NCI-H146 treated with DMSO at 0.1 percent for 48 hours (cell line): ENCODE data around the gene MSN.
"Not testable (repeated sequence)": the region's sequence is repeated elsewhere in the genome, so short reads cannot be mapped to it uniquely, and the experiment has no call there.

Experiments
- DNase-seq: peaks from one replicate; lab custom pipeline; 2025; ENCODE audit not compliant: unreplicated experiment; lab: John Stamatoyannopoulos, UW

MSN gene

GRCh38 chrX:65667503-65668376 lies at the start of gene MSN:
MSN (plus strand) TSS chrX:65667654; CDS start chrX:65667842, 188 bp downstream.
- no peak for DNase-seq

- DNase-seq = not testable (repeated sequence)
Observed at GRCh38 chrX:65620096-65620705, 47.3 kb upstream of the MSN start.

GRCh38 chrX:65630771-65631170 lies 36.7 kb upstream of the MSN start:
- no peak for DNase-seq

GRCh38 chrX:65633826-65634225 lies 33.6 kb upstream of the MSN start:
- no peak for DNase-seq

DNA sequence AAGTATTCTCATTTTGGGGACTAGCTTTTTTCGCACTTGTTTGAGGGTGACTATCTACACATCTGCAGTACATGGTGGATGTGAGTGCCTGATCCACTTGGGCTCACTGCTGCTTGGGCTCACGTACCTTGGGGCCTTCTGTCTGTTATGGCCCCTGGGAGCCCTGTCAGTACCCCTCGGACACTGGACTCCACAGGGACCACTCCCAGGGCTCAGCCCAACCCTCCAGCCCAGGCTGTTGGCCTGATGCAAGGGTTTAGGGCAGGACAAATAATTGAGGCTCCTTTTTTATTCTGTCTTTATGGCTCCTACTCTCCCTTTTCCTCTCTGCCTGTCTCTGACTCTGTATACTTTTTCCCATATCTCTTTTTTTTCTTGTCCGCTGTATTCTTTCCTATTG lies 32.7 kb upstream of the MSN start:
- no peak for DNase-seq

GRCh38 chrX:65635378-65635777 lies 32.1 kb upstream of the MSN start:
- DNase-seq = no peak

DNA sequence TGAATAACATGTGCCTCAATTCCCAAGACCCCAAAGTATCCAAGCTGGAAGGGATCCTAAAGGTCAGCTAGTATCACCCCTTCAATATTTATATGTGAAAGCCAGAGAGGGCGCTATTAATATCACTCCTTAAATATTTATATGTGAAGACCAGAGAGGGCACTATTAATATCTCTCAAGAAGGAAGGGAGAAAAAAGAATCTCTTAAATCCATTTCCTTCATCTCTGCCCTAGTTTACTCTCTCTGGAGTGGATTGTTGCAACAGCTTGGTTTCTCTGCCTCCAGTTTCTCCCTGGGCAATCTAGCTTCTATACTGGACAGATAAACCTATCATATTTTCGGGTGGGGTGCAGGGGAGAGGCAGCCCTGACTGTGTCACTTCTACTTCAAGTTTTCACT lies 31.6 kb upstream of the MSN start:
- DNase-seq = no peak

DNA sequence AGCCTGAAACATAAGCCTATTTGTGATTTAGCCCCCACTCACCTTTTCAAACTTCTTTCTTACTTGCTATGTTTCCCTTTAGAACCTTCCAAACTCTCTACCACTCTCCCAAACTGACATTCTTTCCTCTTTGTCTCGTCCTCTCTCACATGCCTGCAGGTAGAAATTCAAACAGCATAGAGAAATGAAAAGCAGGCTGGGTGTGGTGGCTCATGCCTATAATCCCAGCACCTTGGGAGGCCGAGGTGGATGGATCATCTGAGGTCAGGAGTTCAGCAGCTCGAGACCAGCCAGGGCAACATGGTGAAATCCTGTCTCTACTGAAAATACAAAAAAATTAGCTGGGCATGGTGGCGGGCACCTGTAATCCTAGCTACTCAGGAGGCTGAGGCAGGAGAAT lies 31.2 kb upstream of the MSN start:
- DNase-seq = not testable (repeated sequence)

- DNase-seq = no peak
Observed at GRCh38 chrX:65637335-65637734, 30.1 kb upstream of the MSN start.

- no peak for DNase-seq
Observed at GRCh38 chrX:65642914-65643491, 24.5 kb upstream of the MSN start.

DNA sequence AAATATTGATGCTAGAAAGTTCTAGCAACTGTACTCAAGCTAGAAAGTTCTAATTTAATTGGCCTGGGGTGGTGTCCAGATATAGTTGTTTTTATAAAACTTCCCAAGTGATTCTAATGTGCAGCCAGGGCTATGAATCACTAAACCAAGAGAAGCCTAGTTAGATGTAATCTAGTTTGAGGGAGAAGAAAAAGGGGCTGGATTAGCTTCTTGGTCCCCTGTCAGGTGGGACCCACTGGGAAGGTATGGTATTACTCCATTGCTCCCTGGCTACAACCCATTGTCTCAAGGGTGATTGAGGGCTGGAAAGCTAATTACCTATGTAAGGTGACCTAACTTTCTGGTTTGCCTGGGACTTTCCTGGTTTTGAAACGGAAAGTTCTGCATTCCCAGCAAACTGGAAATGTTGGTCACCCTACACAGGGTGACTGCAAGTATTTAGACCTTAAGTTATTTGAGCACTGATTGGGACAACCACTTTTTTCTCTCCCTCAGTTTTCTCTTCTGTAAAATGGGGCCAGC lies 23.9 kb upstream of the MSN start:
- DNase-seq = no peak

- no peak for DNase-seq
Observed at GRCh38 chrX:65644621-65645289, 22.7 kb upstream of the MSN start.

GRCh38 chrX:65647801-65648200 lies 19.7 kb upstream of the MSN start:
- DNase-seq = no peak

GRCh38 chrX:65652098-65652497 lies 15.4 kb upstream of the MSN start:
- no peak for DNase-seq

- DNase-seq = not testable (repeated sequence)
Observed at GRCh38 chrX:65657009-65657441, 10.4 kb upstream of the MSN start.

DNA sequence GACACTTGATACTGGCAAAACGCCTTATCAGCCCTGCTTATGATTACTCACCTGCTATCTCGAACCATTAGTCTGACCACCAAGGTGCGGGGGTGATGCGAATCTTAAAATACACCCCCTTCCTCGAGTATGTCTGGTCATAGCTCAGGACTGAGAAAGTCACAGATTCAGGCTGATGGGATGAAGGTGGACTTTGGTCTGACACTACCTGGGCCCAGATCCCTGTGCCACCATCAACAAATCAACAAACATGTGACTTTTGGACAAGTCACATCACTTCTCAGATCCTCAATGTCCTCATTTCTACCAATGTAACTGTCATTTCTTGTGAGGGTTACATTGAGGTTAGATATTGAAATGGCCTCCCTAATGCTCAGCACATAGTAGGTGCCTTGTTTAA lies 9.8 kb upstream of the MSN start:
- DNase-seq = no peak

DNA sequence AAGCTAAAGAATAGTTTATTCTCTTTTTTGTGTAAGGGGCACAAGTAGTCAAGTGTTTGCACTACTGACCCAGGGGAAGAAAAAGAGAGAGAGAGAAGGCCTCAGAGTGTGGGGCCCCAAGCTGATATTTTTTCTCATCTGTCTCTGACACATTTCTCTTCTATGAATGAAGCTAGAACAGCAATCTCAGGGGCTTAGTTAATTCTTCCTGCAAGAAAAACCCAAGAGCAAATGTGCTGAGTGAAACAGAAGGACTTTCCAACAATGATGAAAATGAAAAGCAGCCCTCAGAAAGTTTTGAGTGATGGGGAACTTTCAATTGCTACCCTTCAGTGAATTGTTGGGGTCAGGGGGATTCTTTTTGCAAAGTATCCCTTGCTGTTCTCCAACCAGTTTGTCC lies 9.2 kb upstream of the MSN start:
- DNase-seq = no peak

GRCh38 chrX:65667157-65667502 lies 324 bp upstream of the MSN start:
- no peak for DNase-seq

DNA sequence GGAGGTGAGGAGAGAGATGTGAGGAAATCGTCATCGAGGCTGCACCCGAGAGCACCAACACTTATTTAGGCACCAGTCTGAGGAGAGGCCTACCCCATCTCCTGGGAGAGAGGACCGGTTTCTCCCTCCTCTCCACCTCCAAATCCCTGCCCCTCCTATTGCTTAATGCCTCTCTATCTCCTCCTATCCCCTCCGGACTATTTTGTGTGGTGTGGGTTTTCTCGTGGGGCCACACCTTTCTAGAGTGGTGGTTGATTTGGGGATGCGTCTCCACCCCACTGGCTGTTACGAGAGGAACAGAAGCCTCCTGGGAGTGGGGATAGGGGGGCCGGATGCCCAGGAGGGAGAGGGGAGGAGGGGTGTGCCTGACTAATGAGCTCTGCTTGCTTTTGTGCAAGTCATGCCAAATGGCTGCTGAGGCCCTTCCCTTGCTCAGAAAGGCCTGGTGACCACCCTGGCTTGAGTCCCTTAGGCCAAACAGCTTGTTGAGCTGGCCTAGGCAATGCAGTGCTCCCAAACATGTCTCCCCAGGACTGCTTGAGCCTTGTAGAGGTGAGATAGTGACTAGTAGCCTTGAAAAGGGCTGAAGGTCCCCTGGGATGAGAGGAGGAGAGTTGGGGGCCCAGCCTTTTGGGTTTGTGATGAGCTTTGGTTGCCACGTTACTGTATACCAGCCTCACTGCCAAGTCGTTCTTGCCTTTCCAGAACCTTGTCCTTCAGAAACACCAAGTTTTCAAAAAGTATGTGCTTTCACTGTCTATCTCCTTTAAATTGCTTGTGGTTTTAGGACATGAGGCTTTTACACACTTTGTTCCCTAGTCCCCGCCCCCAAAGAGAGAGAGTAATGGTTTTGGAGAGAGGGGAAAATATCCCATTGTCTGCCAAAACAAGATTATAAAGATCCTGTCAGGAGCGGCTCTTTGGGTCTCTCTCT lies 1.2 kb downstream of the MSN start:
- no peak for DNase-seq

DNA sequence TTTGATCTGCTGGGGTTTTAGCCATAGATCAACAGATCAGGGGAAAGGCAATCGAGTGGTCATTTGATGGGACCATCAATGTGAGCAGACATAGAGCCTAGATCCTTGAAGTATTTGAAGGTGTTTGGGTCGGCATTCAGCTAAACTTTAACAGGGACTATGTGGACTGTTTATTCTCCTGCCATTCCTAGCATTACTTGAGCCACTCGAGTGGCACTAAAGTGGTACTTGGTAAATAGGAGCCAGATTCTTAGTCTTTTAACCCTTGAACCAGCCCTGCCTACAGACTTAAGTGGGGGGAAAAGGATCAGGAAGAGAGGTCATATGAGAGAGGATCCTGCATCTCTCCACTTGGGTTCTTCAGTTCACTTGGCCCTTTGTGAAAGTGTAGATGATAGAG lies 3.8 kb downstream of the MSN start:
- no peak for DNase-seq
